Natural killer cell (primary cell): Measurements from ENCODE around the gene C16orf96. TPM values are rescaled to one million over a fixed set of nuclear protein-coding genes. Genes with fewer than 3 reads are reported as not detected.
A peak's percentile ranks its signal among the peaks of the same experiment; 100 is the strongest.

Experiments used
- ATAC-seq, 3 donors: fragments of 150-1000 bp in 2 of 3; fragments of 200-7000 bp in 1 of 3; cut with Tn5 transposase; 1 replicate in 1 of 3; 2 replicates in 2 of 3; pipeline ENCODE4 v1.10.0; 2021; ENCODE audit warnings: mild to moderate bottlenecking in 2 of 3, moderate library complexity in 2 of 3
- DNase-seq, 2 donors: peaks; one replicate each; pipeline versions ENCODE4 v3.0.0 to v3.0.0-alpha.2; 2013 to 2021; ENCODE audit warnings: mixed read lengths in 1 of 2
- H3K27ac ChIP-seq: one replicate; pipeline ENCODE4 v1.5.1; 2013; ENCODE audit warnings: mild to moderate bottlenecking, low read length
- H3K27me3 ChIP-seq: one replicate; pipeline ENCODE4 v1.6.1; 2013; ENCODE audit warnings: low read length; ENCODE audit not compliant: control insufficient read depth, insufficient read depth
- H3K36me3 ChIP-seq: one replicate; pipeline ENCODE4 v1.6.1; 2013; ENCODE audit warnings: low read length; ENCODE audit not compliant: control insufficient read depth, insufficient read depth
- H3K4me1 ChIP-seq: one replicate; pipeline ENCODE4 v1.6.1; 2013; ENCODE audit warnings: low read length; ENCODE audit not compliant: control insufficient read depth, insufficient read depth
- H3K4me3 ChIP-seq: one replicate; pipeline ENCODE4 v1.5.1; 2013; ENCODE audit warnings: low read length
- H3K9me3 ChIP-seq: one replicate; pipeline ENCODE4 v1.6.1; 2013; ENCODE audit warnings: low read length; ENCODE audit not compliant: control insufficient read depth, insufficient read depth
- H3K27ac Mint-ChIP-seq, 2 donors: one replicate each; pipeline ENCODE4 v1.8.0; 2022; ENCODE audit warnings: mild to moderate bottlenecking in 2 of 2, mixed read lengths in 2 of 2, moderate library complexity in 1 of 2
- H3K27me3 Mint-ChIP-seq, 2 donors: one replicate each; pipeline ENCODE4 v1.8.0; 2022; ENCODE audit warnings: low read depth in 2 of 2, mixed read lengths in 2 of 2
- H3K36me3 Mint-ChIP-seq: one replicate; pipeline ENCODE4 v1.8.0; 2022; ENCODE audit warnings: mixed read lengths
- H3K4me1 Mint-ChIP-seq, 2 donors: one replicate each; pipeline ENCODE4 v1.8.0; 2022; ENCODE audit warnings: mixed read lengths in 2 of 2
- H3K4me3 Mint-ChIP-seq: one replicate; pipeline ENCODE4 v1.8.0; 2022; ENCODE audit warnings: mild to moderate bottlenecking, moderate library complexity, mixed read lengths
- H3K9me3 Mint-ChIP-seq, 2 donors: one replicate each; pipeline ENCODE4 v1.8.0; 2022; ENCODE audit warnings: mixed read lengths in 2 of 2
- CTCF ChIP-seq: fragments of 200-600 bp; IDR thresholded peaks from one replicate; pipeline ENCODE4 v1.8.0; 2022; ENCODE audit warnings: antibody characterized with exemption
- WGBS: methylation state at CpG from one replicate; pipeline ENCODE4 v1.1.7; 2013; ENCODE audit warnings: missing lambda C conversion rate; ENCODE audit not compliant: insufficient coverage; 5-methylcytosine and 5-hydroxymethylcytosine counted together
- intact Hi-C: fragments of 100-400 bp; cut with micrococcal nuclease; formaldehyde crosslinking; loops from one replicate; pipeline ENCODE4 v1.14.2; 2022
- total RNA-seq, 4 donors: library from RNA; stranded (reverse); fragments of 120-200 nt in 1 of 4; gene quantifications; one replicate each; pipeline versions ENCODE4 v1.2.3 to v1.2.4, GENCODE V29; 2013 to 2022

Gene C16orf96
- total RNA-seq, 3 donors from 2014 or later (not counting 1 experiment from before 2014, with no cell fraction given), result 0.35 to 0.61 (median 0.43) TPM

GRCh38 chr16:4517812-4518680 lies 38.1 kb upstream of the C16orf96 start:
- intact Hi-C loops, result no loop called here
- peak in 1 of 2 donors; percentile 25 for DNase-seq
- H3K4me3 ChIP-seq, result no peak overlapping the region
- no peaks in the 10 kb centered on the region for H3K9me3 Mint-ChIP-seq
- no peak for ATAC-seq
- peak overlapping the region; percentile 73 to 93 for H3K27ac Mint-ChIP-seq
- H3K9me3 ChIP-seq, result no peaks in the 10 kb centered on the region
- peaks cover 34 to 40% of the 10 kb centered on the region in 2 donors for H3K4me1 Mint-ChIP-seq
- H3K27me3 ChIP-seq, result no peaks in the 10 kb centered on the region
- H3K4me3 Mint-ChIP-seq, result peak overlapping the region; percentile 45
- 86% methylated on average over 11 of the region's 12 CpGs for WGBS
- no peaks in the 10 kb centered on the region for H3K36me3 Mint-ChIP-seq
- H3K27ac ChIP-seq, result no peak overlapping the region
- no peak for TF ChIP-seq CTCF
- H3K36me3 ChIP-seq, result peaks cover 12% of the 10 kb centered on the region
- no peaks in the 10 kb centered on the region for H3K27me3 Mint-ChIP-seq
- peaks cover 52% of the 10 kb centered on the region for H3K4me1 ChIP-seq

- WGBS, result 85% methylated on average over 15 of the region's 15 CpGs
- Histone ChIP-seq H3K36me3 (peaks cover 5% of the 10 kb centered on the region), H3K4me1 (peaks cover 38% of the 10 kb centered on the region), H3K4me3 (no peak overlapping the region), H3K27ac (no peak overlapping the region), H3K27me3 (no peaks in the 10 kb centered on the region), H3K9me3 (no peaks in the 10 kb centered on the region)
- peaks cover 32 to 38% of the 10 kb centered on the region in 2 donors for H3K4me1 Mint-ChIP-seq
- no peak for DNase-seq
- no peak for ATAC-seq
- no peaks in the 10 kb centered on the region for H3K36me3 Mint-ChIP-seq
- intact Hi-C loops, result no loop called here
- H3K4me3 Mint-ChIP-seq, result no peak overlapping the region
- H3K9me3 Mint-ChIP-seq, result no peaks in the 10 kb centered on the region
- H3K27me3 Mint-ChIP-seq, result no peaks in the 10 kb centered on the region
- H3K27ac Mint-ChIP-seq, result peak overlapping the region in 1 of 2 donors; percentile 58
- no peak for TF ChIP-seq CTCF
Measured at GRCh38 chr16:4519274-4520058, 36.7 kb upstream of the C16orf96 start.

- Mint-ChIP-seq H3K4me1 (peaks cover 25% of the 10 kb centered on the region in 2 donors), H3K27ac (peak overlapping the region in 1 of 2 donors; percentile 14), H3K4me3 (no peak overlapping the region), H3K36me3 (no peaks in the 10 kb centered on the region), H3K27me3 (no peaks in the 10 kb centered on the region), H3K9me3 (no peaks in the 10 kb centered on the region)
- Histone ChIP-seq H3K9me3 (no peaks in the 10 kb centered on the region), H3K4me1 (peaks cover 26% of the 10 kb centered on the region), H3K27me3 (no peaks in the 10 kb centered on the region), H3K4me3 (no peak overlapping the region), H3K27ac (no peak overlapping the region), H3K36me3 (peaks cover 5% of the 10 kb centered on the region)
- intact Hi-C loops, result no loop called here
- 98% methylated on average over 7 of the region's 7 CpGs for WGBS
- no peak for TF ChIP-seq CTCF
- DNase-seq (no peak), ATAC-seq (no peak)
Measured at GRCh38 chr16:4520913-4521312, 35.2 kb upstream of the C16orf96 start.
